Kidney (tissue), 14 donors: ENCODE measurements around the gene CCSER1. TPM values are rescaled to one million over a fixed set of nuclear protein-coding genes. Genes with fewer than 3 reads are reported as not detected.
"Not testable (repeated sequence)": the region's sequence is repeated elsewhere in the genome, so short reads cannot be mapped to it uniquely, and the experiment has no call there.

Source experiments
- DNase-seq, 5 donors: peaks; one replicate each; pipeline ENCODE4 v3.0.0-alpha.2; 2013 to 2020
- FAIRE-seq: peaks from 2 replicates; lab custom pipeline; 2012; peaks lifted over from hg19 to GRCh38; lab: Jason Lieb, UNC
- H3K27ac ChIP-seq, 2 donors: one replicate each; pipeline ENCODE4 v1.7.0; 2013; ENCODE audit warnings: low read depth in 2 of 2, low read length in 2 of 2, inconsistent platforms in 1 of 2
- H3K27me3 ChIP-seq: one replicate; pipeline ENCODE4 v1.7.1; 2013; ENCODE audit warnings: low read length, inconsistent platforms; ENCODE audit not compliant: control insufficient read depth, insufficient read depth
- H3K36me3 ChIP-seq, 3 donors: one replicate each; pipeline versions ENCODE4 v1.7.0 to v1.7.1; 2013; ENCODE audit warnings: low read length in 3 of 3, control low read depth in 1 of 3, inconsistent platforms in 1 of 3; ENCODE audit not compliant: insufficient read depth in 3 of 3, control insufficient read depth in 2 of 3
- H3K4me1 ChIP-seq, 3 donors: one replicate each; pipeline versions ENCODE4 v1.7.0 to v1.7.1; 2013; ENCODE audit warnings: low read length in 3 of 3, inconsistent platforms in 1 of 3, low read depth in 1 of 3; ENCODE audit not compliant: control insufficient read depth in 2 of 3, insufficient read depth in 2 of 3
- H3K4me3 ChIP-seq, 3 donors: one replicate each; pipeline versions ENCODE4 v1.7.0 to v1.8.1; 2013; ENCODE audit warnings: low read length in 3 of 3, control low read depth in 1 of 3, inconsistent platforms in 1 of 3
- H3K9ac ChIP-seq, 3 donors: one replicate each; pipeline versions ENCODE4 v1.7.0 to v1.7.1; 2013; ENCODE audit warnings: low read length in 3 of 3, control low read depth in 1 of 3, inconsistent platforms in 1 of 3
- H3K9me3 ChIP-seq, 3 donors: one replicate each; pipeline versions ENCODE4 v1.7.0 to v1.7.1; 2013; ENCODE audit warnings: low read length in 3 of 3, control low read depth in 1 of 3, inconsistent platforms in 1 of 3; ENCODE audit not compliant: control insufficient read depth in 2 of 3, insufficient read depth in 1 of 3
- intact Hi-C: fragments of 100-400 bp; cut with DNase I; formaldehyde crosslinking; loops from one replicate; pipeline ENCODE4 v1.11.1; 2022
- polyA plus RNA-seq: library from polyadenylated mRNA; stranded (reverse); fragments of 350-450 nt; fragmentation: Illumina TruSeq; extraction: RNeasy Lipid Tissue Mini Kit (QIAGEN cat#74804); gene quantifications from one replicate; pipeline ENCODE4 v1.2.3, GENCODE V29; 2014; ENCODE audit warnings: low read depth, low replicate concordance; ENCODE audit not compliant: insufficient read depth
- total RNA-seq: library from RNA; stranded (reverse); fragmentation: NEBNext Ultra II Directional; extraction: Animal tissue kit (Norgen Biotek cat#: 25700); gene quantifications from one replicate; pipeline ENCODE4 v1.2.1, GENCODE V29; 2021
- TF ChIP-seq, protein P1 (sequence below): IDR thresholded peaks from 3 replicates; pipeline ENCODE4 v1.5.1; 2012; ENCODE audit warnings: mild to moderate bottlenecking, moderate library complexity, borderline replicate concordance; ENCODE audit not compliant: insufficient read depth; ENCODE audit errors: extremely low read depth
- donor health status: control.
- donor health status: control.
- donor health status: control.
- donor health status: control.
- donor health status: control.
- donor health status: DM: yes; HTN: yes; CAD: no.
- donor health status: Normal renal cell carcinoma (clear cell type).

Gene CCSER1
- total and polyA plus RNA-seq, 2 donors from 2014 or later, result 4.2 to 26.8 TPM

DNA sequence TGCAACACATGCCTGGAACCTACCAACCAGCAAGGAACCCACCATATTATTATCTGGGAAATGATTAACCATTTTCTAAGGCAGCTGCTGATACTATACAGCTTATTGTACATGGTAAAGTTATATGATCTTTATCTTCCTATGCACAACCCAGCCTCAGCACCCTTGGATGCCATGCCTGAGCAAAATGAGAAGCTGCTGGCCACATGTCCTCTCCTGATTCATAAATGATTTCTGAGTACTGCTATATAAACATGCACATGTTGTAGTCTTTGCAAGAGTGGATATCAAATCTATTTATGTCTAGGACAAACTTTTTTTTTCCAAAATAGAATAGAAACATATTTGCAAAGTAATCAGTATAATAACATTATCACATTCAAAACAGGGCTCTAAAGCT lies 1043.6 kb downstream of the CCSER1 start:
- Histone ChIP-seq H3K4me3 (no peak overlapping the region), H3K27ac (no peak overlapping the region), H3K4me1 (no peaks in the 10 kb centered on the region), H3K9me3 (no peaks in the 10 kb centered on the region), H3K27me3 (no peaks in the 10 kb centered on the region), H3K9ac (no peak overlapping the region), H3K36me3 (no peaks in the 10 kb centered on the region)
- FAIRE-seq (no peak), DNase-seq (no peak)
- TF ChIP-seq, protein P1, sequence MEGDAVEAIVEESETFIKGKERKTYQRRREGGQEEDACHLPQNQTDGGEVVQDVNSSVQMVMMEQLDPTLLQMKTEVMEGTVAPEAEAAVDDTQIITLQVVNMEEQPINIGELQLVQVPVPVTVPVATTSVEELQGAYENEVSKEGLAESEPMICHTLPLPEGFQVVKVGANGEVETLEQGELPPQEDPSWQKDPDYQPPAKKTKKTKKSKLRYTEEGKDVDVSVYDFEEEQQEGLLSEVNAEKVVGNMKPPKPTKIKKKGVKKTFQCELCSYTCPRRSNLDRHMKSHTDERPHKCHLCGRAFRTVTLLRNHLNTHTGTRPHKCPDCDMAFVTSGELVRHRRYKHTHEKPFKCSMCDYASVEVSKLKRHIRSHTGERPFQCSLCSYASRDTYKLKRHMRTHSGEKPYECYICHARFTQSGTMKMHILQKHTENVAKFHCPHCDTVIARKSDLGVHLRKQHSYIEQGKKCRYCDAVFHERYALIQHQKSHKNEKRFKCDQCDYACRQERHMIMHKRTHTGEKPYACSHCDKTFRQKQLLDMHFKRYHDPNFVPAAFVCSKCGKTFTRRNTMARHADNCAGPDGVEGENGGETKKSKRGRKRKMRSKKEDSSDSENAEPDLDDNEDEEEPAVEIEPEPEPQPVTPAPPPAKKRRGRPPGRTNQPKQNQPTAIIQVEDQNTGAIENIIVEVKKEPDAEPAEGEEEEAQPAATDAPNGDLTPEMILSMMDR, result no peak
- intact Hi-C loops, result no loop called here

DNA sequence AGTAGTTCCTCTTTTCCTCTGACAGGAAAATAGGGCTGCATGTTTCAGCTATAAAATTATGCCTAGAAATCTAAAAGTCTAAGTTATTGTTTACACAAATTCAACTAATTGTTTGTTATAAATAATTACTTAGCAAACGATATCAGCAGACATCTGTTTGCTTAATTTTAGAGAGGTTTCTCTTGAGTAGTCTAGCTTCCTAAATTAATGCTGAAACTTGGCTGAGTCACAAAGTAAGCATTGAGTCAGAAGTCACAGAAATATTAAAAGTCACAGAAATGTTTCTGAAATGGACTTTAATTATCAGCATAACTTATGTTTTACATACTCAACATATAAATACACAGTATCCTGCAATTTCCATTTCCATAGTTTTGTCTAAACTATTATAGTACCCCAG lies 1044.0 kb downstream of the CCSER1 start:
- no peaks in the 10 kb centered on the region for H3K9me3 ChIP-seq
- intact Hi-C loops, result no loop called here
- peak in 2 of 5 donors; percentile 8 to 40 for DNase-seq
- no peak overlapping the region for H3K4me3 ChIP-seq
- H3K9ac ChIP-seq, result no peak overlapping the region
- no peak for FAIRE-seq
- H3K36me3 ChIP-seq, result no peaks in the 10 kb centered on the region
- no peaks in the 10 kb centered on the region for H3K4me1 ChIP-seq
- no peak overlapping the region for H3K27ac ChIP-seq
- TF ChIP-seq, protein P1, result no peak
- no peaks in the 10 kb centered on the region for H3K27me3 ChIP-seq

DNA sequence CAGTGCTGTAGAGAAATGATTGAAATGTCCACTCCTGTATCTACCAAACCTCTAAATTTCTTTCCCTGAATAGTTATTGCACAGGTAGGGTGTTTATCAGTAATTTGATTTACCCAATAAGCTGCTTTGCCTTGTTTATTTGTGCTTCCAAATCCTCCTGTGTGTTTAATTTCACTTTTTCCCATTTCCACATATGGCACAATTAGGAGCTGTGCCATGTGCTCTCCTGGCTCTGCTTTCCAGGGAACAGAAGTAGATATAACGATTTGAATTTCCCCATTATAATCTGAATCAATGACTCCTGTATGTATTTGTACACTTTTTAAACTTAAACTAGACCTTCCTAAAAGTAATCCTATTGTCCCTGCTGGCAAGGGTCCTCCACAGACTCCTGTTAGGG lies 1057.9 kb downstream of the CCSER1 start:
- H3K9ac ChIP-seq, FAIRE-seq, intact Hi-C loops, H3K36me3 ChIP-seq, DNase-seq, H3K4me1 ChIP-seq, H3K9me3 ChIP-seq, H3K27me3 ChIP-seq, H3K27ac ChIP-seq, H3K4me3 ChIP-seq: not testable (repeated sequence)

DNA sequence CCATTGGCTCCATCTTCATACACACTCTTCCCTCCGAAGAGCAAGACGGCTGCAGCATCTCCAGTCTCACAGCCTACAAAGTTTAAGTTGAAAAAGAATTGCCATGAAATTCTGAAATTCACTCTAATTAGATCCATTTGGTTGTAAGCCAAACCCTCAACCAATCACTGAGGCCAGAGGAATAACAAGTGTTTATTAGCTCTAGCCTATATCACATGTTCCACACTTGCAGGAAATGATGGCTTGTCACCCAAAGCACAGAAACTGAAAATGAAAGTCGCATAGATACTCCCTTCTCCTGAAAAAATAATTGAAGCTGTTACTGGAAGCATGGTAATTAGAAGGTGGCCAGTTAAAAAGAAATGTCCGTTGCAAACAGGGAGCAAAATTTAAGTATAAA lies 1071.8 kb downstream of the CCSER1 start:
- Histone ChIP-seq H3K9me3 (no peaks in the 10 kb centered on the region), H3K9ac (no peak overlapping the region), H3K36me3 (no peaks in the 10 kb centered on the region), H3K4me3 (peak overlapping the region in 1 of 3 donors; percentile 20), H3K4me1 (no peaks in the 10 kb centered on the region), H3K27me3 (no peaks in the 10 kb centered on the region), H3K27ac (no peak overlapping the region)
- TF ChIP-seq, protein P1, result no peak
- no peak for FAIRE-seq
- intact Hi-C loops, result no loop called here
- DNase-seq, result no peak
